G401.6 (cell line): ENCODE data around the gene SFPQ.
"Not testable (repeated sequence)": the region's sequence is repeated elsewhere in the genome, so short reads cannot be mapped to it uniquely, and the experiment has no call there.

Source experiments
- FAIRE-seq: peaks from 2 replicates; lab custom pipeline; 2012; peaks lifted over from hg19 to GRCh38; lab: Jason Lieb, UNC

SFPQ gene

DNA sequence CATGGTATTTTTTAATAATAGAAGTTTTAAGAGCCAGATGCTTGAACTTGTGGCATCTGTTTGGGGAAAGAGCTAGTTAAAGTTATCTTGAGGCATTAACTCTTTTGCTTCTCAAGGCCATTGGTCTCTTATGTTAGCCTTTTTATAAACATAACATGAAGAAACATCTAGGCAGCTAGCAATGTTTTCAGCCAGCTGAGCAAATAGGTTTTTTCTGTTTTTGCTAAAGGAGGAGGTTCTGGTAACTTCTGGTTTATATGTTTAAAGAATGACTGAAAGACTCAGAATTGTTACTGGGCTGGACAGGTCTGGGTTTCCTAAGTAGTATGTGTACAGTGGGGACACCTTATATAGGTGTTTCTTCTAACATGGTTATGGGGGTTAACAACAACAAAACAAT lies 50.7 kb downstream of the SFPQ start:
- FAIRE-seq = not testable (repeated sequence)

GRCh38 chr1:35137590-35137989 lies 55.4 kb downstream of the SFPQ start:
- FAIRE-seq = not testable (repeated sequence)

GRCh38 chr1:35136780-35137179 lies 56.2 kb downstream of the SFPQ start:
- FAIRE-seq = no peak
